H1 (cell line): ENCODE results near the gene ABCC9.
"Not testable (repeated sequence)": the region's sequence is repeated elsewhere in the genome, so short reads cannot be mapped to it uniquely, and the experiment has no call there.

ENCODE experiments used
- ATF2 ChIP-seq: IDR thresholded peaks from 2 replicates; pipeline ENCODE4 v1.6.1; 2012; ENCODE audit warnings: low read length, inconsistent platforms
- SIX5 ChIP-seq: IDR thresholded peaks from 2 replicates; pipeline ENCODE4 v1.6.1; 2011; ENCODE audit warnings: mild to moderate bottlenecking, low read depth, low read length

GRCh38 chr12:21899532-21899931, 41.7 kb downstream of the ABCC9 start:
- TF ChIP-seq ATF2, SIX5: not testable (repeated sequence)
